ENCODE measurements around the gene KLRC2.

DNA sequence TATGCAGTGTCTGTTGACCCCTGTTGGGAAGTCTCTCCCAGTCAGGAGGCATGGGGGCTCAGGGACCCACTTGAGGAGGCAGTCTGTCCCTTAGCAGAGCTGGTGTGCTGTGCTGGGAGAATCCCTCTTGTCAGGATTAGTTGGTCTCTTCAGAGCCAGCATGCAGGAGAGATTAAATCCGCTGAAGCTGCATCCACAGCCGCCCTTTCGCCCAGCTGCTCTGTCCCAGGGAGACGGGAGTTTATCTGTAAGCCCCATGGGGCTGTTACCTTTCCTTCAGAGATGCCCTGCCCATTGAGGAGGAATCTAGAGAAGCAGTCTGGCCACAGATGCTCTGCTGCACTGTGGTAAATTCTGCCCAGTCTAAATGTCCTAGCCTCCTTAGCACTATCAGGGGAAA lies 30.5 kb upstream of the KLRC2 start:
- TF ChIP-seq, protein P1, sequence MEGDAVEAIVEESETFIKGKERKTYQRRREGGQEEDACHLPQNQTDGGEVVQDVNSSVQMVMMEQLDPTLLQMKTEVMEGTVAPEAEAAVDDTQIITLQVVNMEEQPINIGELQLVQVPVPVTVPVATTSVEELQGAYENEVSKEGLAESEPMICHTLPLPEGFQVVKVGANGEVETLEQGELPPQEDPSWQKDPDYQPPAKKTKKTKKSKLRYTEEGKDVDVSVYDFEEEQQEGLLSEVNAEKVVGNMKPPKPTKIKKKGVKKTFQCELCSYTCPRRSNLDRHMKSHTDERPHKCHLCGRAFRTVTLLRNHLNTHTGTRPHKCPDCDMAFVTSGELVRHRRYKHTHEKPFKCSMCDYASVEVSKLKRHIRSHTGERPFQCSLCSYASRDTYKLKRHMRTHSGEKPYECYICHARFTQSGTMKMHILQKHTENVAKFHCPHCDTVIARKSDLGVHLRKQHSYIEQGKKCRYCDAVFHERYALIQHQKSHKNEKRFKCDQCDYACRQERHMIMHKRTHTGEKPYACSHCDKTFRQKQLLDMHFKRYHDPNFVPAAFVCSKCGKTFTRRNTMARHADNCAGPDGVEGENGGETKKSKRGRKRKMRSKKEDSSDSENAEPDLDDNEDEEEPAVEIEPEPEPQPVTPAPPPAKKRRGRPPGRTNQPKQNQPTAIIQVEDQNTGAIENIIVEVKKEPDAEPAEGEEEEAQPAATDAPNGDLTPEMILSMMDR (conservative IDR thresholded peaks at IDR 0.05; ENCODE audit: low read depth, low read length), result no peak
- no peak for TF ChIP-seq EZH2 (IDR thresholded peaks at IDR 0.05; ENCODE audit: borderline replicate concordance, low read depth, low read length, poor library complexity, severe bottlenecking)
